GM23248 (cell line): Measurements from ENCODE around the gene TEX264. TPM values are rescaled to one million over a fixed set of nuclear protein-coding genes. Genes with fewer than 3 reads are reported as not detected.

Source experiments
- DNase-seq: peaks from one replicate; pipeline ENCODE4 v3.0.0-alpha.2; 2015
- H2AFZ ChIP-seq: fragments of 200-600 bp; sonication (generic); 2 replicates; pipeline ENCODE4 v1.6.1; 2016; ENCODE audit warnings: antibody characterized with exemption
- H3F3A ChIP-seq: fragments of 200-600 bp; sonication (generic); 2 replicates; pipeline ENCODE4 v1.6.1; 2016; ENCODE audit warnings: mild to moderate bottlenecking, antibody characterized with exemption, mixed run types; ENCODE audit not compliant: insufficient read depth
- H3K27ac ChIP-seq: fragments of 200-600 bp; sonication (generic); 2 replicates; pipeline ENCODE4 v1.5.1; 2016; ENCODE audit warnings: mild to moderate bottlenecking
- H3K27me3 ChIP-seq: fragments of 200-600 bp; sonication (generic); replicated peaks from 2 replicates; pipeline ENCODE4 v1.6.1; 2016; ENCODE audit warnings: mild to moderate bottlenecking; ENCODE audit not compliant: insufficient read depth
- H3K36me3 ChIP-seq: fragments of 200-600 bp; sonication (generic); 2 replicates; pipeline ENCODE4 v1.6.1; 2016; ENCODE audit warnings: low read depth, mild to moderate bottlenecking
- H3K4me1 ChIP-seq: fragments of 200-600 bp; sonication (generic); 2 replicates; pipeline ENCODE4 v1.6.1; 2016; ENCODE audit warnings: mild to moderate bottlenecking; ENCODE audit not compliant: insufficient read depth
- H3K4me2 ChIP-seq: fragments of 200-600 bp; sonication (generic); one replicate; pipeline ENCODE4 v1.6.1; 2016; ENCODE audit warnings: mild to moderate bottlenecking; ENCODE audit not compliant: unreplicated experiment
- H3K4me3 ChIP-seq: fragments of 200-600 bp; sonication (generic); 2 replicates; pipeline ENCODE4 v1.5.1; 2016; ENCODE audit warnings: mild to moderate bottlenecking
- H3K79me2 ChIP-seq: fragments of 200-600 bp; sonication (generic); 2 replicates; pipeline ENCODE4 v1.6.1; 2016; ENCODE audit warnings: mild to moderate bottlenecking; ENCODE audit not compliant: insufficient read depth
- H3K9ac ChIP-seq: fragments of 200-600 bp; sonication (generic); 2 replicates; pipeline ENCODE4 v1.6.1; 2016; ENCODE audit warnings: mild to moderate bottlenecking
- H3K9me2 ChIP-seq: fragments of 200-600 bp; sonication (generic); 2 replicates; pipeline ENCODE4 v1.6.1; 2016; ENCODE audit warnings: mixed run types, mild to moderate bottlenecking, moderate library complexity; ENCODE audit not compliant: insufficient read depth
- H3K9me3 ChIP-seq: fragments of 200-600 bp; sonication (generic); one replicate; pipeline ENCODE4 v1.6.1; 2017; ENCODE audit warnings: low read depth
- H4K20me1 ChIP-seq: fragments of 200-600 bp; sonication (generic); 2 replicates; pipeline ENCODE4 v1.6.0; 2016; ENCODE audit not compliant: insufficient read depth
- EZH2 ChIP-seq: fragments of 200-600 bp; sonication (generic); IDR thresholded peaks from 2 replicates; pipeline ENCODE4 v1.6.1; 2018; ENCODE audit warnings: antibody characterized with exemption, mild to moderate bottlenecking; ENCODE audit not compliant: insufficient read depth, poor library complexity, severe bottlenecking
- EZH2phosphoT487 ChIP-seq: fragments of 200-600 bp; sonication (generic); IDR thresholded peaks from 2 replicates; pipeline ENCODE4 v1.6.1; 2018; ENCODE audit warnings: antibody characterized with exemption, moderate library complexity, mild to moderate bottlenecking, low read depth; ENCODE audit not compliant: insufficient read depth
- WGBS, 2 experiments: methylation state at CpG; one replicate each; pipeline ENCODE4 v1.1.6; 2015 to 2017; ENCODE audit warnings: low lambda C conversion rate in 2 of 2, low coverage in 1 of 2; ENCODE audit errors: missing lambda C conversion rate in 2 of 2; 5-methylcytosine and 5-hydroxymethylcytosine counted together
- in situ Hi-C: fragments of 300-500 bp; cut with MboI; formaldehyde crosslinking; loops from 2 replicates; pipeline ENCODE4 v1.15.0; 2020
- polyA plus RNA-seq: library from polyadenylated mRNA; unstranded; fragments of >200 nt; fragmentation: Nextera tagmentation; extraction: Ambion mirVana; gene quantifications from 2 replicates; pipeline ENCODE4 v1.2.1, GENCODE V29; 2016
- total RNA-seq: library from RNA; depleted of rRNA; stranded (reverse); fragments of >200 nt; shearing (Covaris generic); gene quantifications from 2 replicates; pipeline ENCODE4 v1.2.3, GENCODE V29; 2014

Gene TEX264
- total and polyA plus RNA-seq, 2 experiments from 2014 or later: 66.7 to 89.8 TPM

DNA sequence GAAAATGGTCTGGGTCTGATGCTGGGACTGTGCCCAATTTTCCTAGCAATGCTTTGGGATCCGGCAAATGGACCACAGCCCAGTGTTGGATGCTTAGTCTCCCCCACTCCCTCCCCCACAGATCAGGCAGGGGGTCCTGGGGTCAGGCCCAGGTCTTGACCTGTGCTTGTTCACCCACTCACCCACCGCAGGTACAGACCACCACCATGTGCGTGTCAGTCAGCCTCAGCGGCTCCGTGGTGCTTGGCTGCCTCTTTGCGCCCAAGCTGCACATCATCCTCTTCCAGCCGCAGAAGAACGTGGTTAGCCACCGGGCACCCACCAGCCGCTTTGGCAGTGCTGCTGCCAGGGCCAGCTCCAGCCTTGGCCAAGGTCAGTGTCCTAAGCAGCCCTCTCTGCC lies 46.4 kb downstream of the TEX264 start:
- Histone ChIP-seq H3K4me1 (no peaks in the 10 kb centered on the region), H3K9me3 (no peaks in the 10 kb centered on the region), H3K79me2 (no peaks in the 10 kb centered on the region), H3F3A (no peaks in the 10 kb centered on the region), H3K4me3 (no peak overlapping the region), H3K9me2 (no peaks in the 10 kb centered on the region), H3K9ac (no peak overlapping the region), H3K27ac (no peak overlapping the region), H3K27me3 (no peaks in the 10 kb centered on the region), H2AFZ (no peak overlapping the region), H3K36me3 (no peaks in the 10 kb centered on the region), H4K20me1 (no peaks in the 10 kb centered on the region), H3K4me2 (no peak overlapping the region)
- no peak for DNase-seq
- TF ChIP-seq EZH2 (no peak), EZH2phosphoT487 (no peak)
- 70 to 72% methylated on average over 5 to 10 of the region's 10 CpGs for WGBS, 2 experiments
- in situ Hi-C loops: no loop called here

DNA sequence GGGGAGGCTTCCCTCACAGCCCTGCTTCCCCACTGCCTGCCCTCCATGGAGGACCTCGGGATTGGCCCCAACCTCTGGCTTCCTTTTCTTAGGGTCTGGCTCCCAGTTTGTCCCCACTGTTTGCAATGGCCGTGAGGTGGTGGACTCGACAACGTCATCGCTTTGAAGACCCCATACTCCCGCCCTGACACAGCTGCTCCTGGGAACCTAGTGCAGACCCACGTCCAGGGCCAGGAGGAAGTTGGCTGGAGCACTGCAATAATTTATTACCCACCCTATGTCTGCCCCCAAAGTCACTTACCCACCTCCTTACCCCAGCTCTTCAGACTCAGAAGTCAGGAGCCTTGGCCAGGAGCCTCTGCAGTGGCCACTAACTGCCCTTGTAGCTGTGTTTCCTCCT lies 46.9 kb downstream of the TEX264 start:
- Histone ChIP-seq H3K4me3 (no peak overlapping the region), H3K4me1 (no peaks in the 10 kb centered on the region), H3K9me3 (no peaks in the 10 kb centered on the region), H3K27me3 (no peaks in the 10 kb centered on the region), H3K9me2 (no peaks in the 10 kb centered on the region), H3K27ac (no peak overlapping the region), H3K4me2 (no peak overlapping the region), H2AFZ (no peak overlapping the region), H3K79me2 (no peaks in the 10 kb centered on the region), H3F3A (no peaks in the 10 kb centered on the region), H3K9ac (no peak overlapping the region), H3K36me3 (no peaks in the 10 kb centered on the region), H4K20me1 (no peaks in the 10 kb centered on the region)
- DNase-seq: no peak
- TF ChIP-seq EZH2 (no peak), EZH2phosphoT487 (no peak)
- WGBS, 2 experiments: 32 to 41% methylated on average over 7 of the region's 7 CpGs
- in situ Hi-C loops: no loop called here

DNA sequence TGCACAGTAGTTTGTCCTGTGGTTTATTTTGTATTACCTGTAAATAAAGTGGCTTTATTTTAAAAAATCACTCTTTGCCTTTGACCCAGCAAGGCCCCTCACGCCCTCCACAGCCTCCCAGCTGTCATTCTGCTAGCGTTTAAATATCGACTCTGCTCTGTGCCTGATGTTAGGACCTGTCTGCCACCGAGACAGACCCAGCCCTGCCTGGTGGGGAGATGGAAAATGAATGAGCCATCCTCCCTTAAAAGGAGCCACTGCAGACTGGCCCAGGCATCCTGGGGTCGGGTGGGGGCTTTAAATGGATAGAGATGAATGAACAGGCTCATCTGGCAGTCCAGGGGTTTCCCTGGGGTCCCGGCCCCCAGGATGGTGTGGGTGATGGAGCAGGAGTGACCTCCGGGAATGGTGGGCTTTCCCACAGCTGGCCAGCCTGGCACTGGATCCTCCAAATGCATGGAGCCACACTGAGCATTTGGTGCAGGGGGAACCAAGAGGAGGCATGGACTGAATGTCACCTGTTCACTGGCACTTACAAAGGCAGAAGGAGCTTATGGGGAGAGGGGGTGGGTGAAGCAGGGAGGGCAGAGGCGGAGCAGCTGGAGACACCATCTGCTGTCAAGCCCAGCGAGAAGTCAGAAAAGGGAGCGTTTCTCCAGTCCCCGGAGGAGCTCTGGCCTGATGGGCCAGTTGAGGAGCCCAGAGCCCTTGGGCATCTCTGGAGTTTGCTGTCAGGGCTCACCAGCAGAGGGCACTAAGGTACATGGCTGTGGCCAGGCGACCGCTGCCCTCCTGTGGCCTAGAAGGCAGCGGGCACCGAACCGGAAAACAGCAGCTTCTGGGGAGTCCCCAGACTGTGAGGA lies 47.7 kb downstream of the TEX264 start:
- peak; percentile 76 for DNase-seq

DNA sequence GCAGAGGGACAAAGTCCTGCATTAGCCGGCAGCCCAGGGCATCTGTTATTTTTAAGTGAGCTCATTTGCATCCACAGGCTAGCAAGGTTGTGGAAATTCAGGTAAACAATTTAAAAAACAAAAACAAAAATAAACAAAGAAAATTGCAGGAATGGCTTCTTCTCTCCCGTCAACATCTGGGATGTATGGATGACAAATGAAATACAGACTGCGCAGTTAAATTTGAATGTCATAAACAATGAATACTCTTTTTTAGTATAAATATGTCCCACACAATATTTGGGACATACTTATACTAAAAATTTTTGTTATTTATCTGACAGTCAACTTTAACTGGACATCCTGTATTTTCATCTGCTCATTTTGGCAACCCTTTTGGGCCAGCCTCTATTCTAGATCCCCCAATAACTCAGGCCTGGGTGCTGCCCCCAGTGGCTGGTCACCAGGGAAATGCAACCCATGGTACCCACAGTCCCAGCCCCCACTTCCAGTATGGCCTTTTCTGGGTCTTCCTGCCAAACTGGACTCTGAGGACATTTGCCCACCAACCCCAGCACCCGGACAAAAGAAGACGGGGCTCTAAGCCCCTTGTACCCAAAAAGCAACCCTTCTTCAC lies 48.5 kb downstream of the TEX264 start:
- Histone ChIP-seq H3K9me3 (no peaks in the 10 kb centered on the region), H4K20me1 (no peaks in the 10 kb centered on the region), H3K9me2 (no peaks in the 10 kb centered on the region), H3K36me3 (no peaks in the 10 kb centered on the region), H2AFZ (no peak overlapping the region), H3K4me3 (no peak overlapping the region), H3K27me3 (no peaks in the 10 kb centered on the region), H3K4me2 (no peak overlapping the region), H3F3A (no peaks in the 10 kb centered on the region), H3K4me1 (no peaks in the 10 kb centered on the region), H3K9ac (no peak overlapping the region), H3K79me2 (no peaks in the 10 kb centered on the region), H3K27ac (no peak overlapping the region)
- TF ChIP-seq EZH2phosphoT487 (no peak), EZH2 (no peak)
- DNase-seq: no peak
- in situ Hi-C loops: no loop called here
- 39 to 41% methylated on average over 5 of the region's 5 CpGs for WGBS, 2 experiments

More for the DNA sequence above, 47.7 kb downstream of the TEX264 start:
- no peak overlapping the region for H3K27ac ChIP-seq
- TF ChIP-seq EZH2phosphoT487 (no peak), EZH2 (no peak)
- in situ Hi-C loops: no loop called here
- no peak overlapping the region for H2AFZ ChIP-seq
- no peaks in the 10 kb centered on the region for H3K9me3 ChIP-seq
- H3K9ac ChIP-seq: no peak overlapping the region
- no peak overlapping the region for H3K4me2 ChIP-seq
- no peaks in the 10 kb centered on the region for H3K9me2 ChIP-seq
- no peak overlapping the region for H3K4me3 ChIP-seq
- 14% methylated on average over 16 of the region's 16 CpGs for WGBS, 2 experiments
- H3K79me2 ChIP-seq: no peaks in the 10 kb centered on the region
- H3K36me3 ChIP-seq: no peaks in the 10 kb centered on the region
- H4K20me1 ChIP-seq: no peaks in the 10 kb centered on the region
- H3F3A ChIP-seq: no peaks in the 10 kb centered on the region
- H3K4me1 ChIP-seq: no peaks in the 10 kb centered on the region
- H3K27me3 ChIP-seq: no peaks in the 10 kb centered on the region
